GM12801 (cell line): Measurements from ENCODE around the gene CACNA2D3.

Experiments
- TF ChIP-seq, protein P1 (sequence below): IDR thresholded peaks from one replicate; pipeline ENCODE4 v1.5.1; 2011; ENCODE audit warnings: control low read depth; ENCODE audit not compliant: insufficient read length; ENCODE audit errors: extremely low read depth

The CACNA2D3 gene

DNA sequence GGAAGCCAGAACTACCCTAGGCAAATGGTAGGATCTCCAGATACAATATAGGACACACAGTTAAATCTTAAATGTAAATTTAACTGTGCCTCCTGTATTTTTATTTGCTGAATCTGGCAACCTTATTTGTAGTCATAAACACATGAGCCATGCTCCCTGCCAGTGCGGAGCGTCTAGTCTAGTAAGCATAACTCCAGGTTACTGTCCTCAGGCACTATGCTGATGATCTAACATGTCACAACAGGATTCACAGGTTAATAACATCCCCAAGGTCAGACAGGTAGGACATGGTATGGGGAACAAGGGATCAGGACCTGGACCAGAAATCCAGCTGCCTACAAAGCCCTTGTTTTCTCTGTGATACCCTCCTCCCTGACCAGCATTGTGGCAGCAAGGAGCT is 305.1 kb downstream of the CACNA2D3 start:
- TF ChIP-seq, protein P1, sequence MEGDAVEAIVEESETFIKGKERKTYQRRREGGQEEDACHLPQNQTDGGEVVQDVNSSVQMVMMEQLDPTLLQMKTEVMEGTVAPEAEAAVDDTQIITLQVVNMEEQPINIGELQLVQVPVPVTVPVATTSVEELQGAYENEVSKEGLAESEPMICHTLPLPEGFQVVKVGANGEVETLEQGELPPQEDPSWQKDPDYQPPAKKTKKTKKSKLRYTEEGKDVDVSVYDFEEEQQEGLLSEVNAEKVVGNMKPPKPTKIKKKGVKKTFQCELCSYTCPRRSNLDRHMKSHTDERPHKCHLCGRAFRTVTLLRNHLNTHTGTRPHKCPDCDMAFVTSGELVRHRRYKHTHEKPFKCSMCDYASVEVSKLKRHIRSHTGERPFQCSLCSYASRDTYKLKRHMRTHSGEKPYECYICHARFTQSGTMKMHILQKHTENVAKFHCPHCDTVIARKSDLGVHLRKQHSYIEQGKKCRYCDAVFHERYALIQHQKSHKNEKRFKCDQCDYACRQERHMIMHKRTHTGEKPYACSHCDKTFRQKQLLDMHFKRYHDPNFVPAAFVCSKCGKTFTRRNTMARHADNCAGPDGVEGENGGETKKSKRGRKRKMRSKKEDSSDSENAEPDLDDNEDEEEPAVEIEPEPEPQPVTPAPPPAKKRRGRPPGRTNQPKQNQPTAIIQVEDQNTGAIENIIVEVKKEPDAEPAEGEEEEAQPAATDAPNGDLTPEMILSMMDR: no peak

DNA sequence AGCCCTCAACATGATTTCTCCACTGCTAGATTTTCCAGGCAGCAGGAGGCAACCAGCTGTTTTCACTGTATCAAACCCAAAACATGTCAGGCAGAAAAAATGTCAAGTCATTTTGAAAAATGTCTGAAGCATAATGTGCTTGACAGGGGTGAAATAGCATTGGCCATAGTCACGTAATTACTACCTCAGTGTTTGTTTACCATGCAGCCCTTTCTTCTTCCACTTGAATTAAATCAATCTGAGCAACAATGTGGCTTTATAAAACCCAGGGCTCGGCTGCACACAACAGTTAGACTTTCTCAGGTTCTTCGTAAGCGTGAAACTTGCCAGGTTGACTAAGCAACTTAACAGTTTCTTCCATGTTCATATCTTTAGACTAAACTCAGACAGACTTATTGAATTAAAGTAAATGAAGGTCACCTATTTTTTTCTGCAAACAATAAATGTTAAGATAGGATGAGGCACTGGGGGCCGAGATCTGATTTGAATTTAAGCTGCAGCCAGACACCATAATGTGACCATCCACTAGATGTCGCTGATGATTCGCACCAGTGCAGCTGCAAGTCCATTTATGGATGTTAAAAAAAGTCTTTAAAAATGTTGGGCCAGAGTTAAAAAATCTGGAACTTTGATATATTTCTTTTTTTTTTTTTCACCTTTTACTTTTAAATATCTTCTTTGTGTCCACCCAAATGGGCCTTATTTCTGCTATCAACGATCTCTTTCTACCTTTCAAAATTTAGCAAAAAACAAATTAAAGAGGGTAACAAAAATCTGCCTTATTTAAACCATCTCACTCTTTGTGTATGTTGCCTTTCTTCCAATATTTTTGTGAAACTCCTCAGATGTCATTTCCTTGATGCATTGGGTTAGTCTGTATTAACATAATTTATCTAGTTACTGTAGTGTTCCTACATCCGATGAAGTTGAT is 305.9 kb downstream of the CACNA2D3 start:
- TF ChIP-seq, protein P1: no peak

- TF ChIP-seq, protein P1: no peak
These were observed 310.6 kb downstream of the CACNA2D3 start for GRCh38 chr3:54432975-54433374.

DNA sequence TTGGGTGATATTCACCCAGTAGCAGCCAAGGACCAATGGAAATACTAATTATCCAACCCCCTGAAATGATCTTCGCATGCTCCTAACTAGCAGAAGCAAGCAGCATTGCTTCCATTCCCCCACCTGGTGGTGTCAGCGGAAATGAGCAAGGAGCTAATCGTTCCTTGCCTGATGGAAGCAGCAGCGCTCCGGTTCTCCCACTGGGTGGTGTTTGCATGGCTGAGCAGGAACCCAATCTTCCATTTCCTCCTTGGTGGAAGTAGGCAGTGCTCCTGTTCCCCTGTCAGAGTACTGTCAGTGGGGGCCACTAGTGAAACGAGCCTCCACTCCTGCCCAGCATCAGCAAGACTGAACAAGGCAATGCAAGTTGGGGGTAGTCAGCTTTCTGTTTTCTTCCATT is 311.5 kb downstream of the CACNA2D3 start:
- TF ChIP-seq, protein P1: no peak

DNA sequence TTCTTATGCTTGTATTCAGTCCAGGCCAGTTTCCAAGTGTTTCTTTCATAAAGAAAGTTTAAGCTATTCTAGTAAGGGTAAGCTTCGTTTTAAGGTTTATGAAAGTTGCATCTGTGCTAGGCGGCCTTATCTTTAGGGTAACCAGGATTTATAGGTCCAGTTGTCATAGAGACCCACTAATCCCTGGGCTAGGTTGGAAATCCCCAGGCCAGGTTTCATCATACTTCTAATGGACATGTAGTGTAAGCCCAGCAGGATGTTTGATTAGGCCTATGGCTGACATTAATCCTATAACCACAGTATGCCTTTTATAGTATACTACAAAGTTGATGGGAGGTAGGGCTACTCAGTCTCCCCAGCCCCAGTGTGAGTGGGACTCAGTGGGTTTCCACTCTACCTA is 312.4 kb downstream of the CACNA2D3 start:
- TF ChIP-seq, protein P1: no peak

DNA sequence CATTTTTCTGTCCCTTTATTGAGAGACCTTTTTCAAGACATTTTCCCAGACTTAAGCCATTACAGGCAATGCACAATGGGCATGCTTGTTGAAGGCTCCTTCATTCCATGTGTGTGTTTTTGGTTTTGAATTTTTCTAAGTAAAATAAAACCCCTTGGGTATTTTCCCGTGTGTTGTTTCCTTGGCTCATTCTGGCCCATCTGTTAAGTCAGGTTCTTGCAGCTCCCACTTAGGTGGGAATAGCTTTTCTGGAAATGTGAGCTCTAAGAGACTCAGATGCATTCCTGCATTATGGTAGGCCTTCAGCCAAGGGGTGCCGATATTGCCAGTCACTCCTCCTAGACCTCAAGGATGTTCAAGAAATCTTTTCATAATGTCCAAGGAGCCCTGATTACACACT is 314.9 kb downstream of the CACNA2D3 start:
- TF ChIP-seq, protein P1: no peak

DNA sequence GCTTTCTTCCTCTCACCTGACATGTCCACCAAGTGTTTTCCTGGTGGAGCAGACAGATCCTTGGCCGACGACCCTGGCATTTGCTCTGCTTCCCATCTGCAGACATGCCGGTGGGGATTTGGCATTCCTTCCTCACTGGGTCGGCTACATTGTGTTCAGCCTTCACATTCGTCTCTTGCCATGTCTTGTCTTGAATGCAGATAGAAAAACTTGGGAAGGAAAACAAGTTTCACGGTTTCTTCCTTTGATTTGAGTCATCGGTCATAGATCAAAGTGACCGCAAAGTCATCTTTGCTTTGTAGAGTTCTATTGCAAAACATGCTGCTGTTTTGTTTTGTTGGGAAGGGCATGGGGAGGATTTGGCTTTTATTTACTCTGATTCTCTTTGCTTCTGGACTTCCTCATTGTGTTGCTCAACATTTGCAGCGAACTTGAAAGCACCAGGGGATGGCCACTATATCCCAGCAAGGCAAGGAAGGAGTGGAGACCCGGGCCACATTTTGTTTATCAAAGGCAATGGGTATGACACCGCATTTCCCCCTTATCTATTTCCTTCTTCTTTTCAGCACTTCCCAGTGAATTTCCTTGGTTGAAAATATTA is 321.3 kb downstream of the CACNA2D3 start:
- TF ChIP-seq, protein P1: no peak
